Neural cell (in vitro differentiated cells): ENCODE measurements around the gene PSMG1. TPM values are rescaled to one million over a fixed set of nuclear protein-coding genes. Genes with fewer than 3 reads are reported as not detected.

Experiments used
- H2AFZ ChIP-seq: fragments of 200-600, 300-800 bp; sonication (generic), shearing (Covaris generic); 2 replicates; pipeline ENCODE4 v1.6.0; 2014; ENCODE audit warnings: low read depth, mild to moderate bottlenecking, antibody characterized with exemption, low read length, moderate library complexity
- H3F3A ChIP-seq: fragments of 200-600 bp; shearing (Covaris generic); 2 replicates; pipeline ENCODE4 v1.6.1; 2016; ENCODE audit warnings: mild to moderate bottlenecking, moderate library complexity, mixed read lengths, antibody characterized with exemption, low read length; ENCODE audit not compliant: insufficient read depth, poor library complexity, severe bottlenecking
- H3K27ac ChIP-seq: fragments of 200-600, 300-800 bp; sonication (generic), shearing (Covaris generic); 2 replicates; pipeline ENCODE4 v1.5.1; 2014; ENCODE audit warnings: mild to moderate bottlenecking, low read length, moderate library complexity
- H3K27me3 ChIP-seq: fragments of 300-800, 200-600 bp; sonication (generic), shearing (Covaris generic); 2 replicates; pipeline ENCODE4 v1.6.0; 2014; ENCODE audit warnings: mild to moderate bottlenecking, low read depth, low read length, moderate library complexity; ENCODE audit not compliant: insufficient read depth
- H3K36me3 ChIP-seq: fragments of 300-800, 200-600 bp; sonication (generic), shearing (Covaris generic); 2 replicates; pipeline ENCODE4 v1.5.1; 2014; ENCODE audit warnings: mild to moderate bottlenecking, antibody characterized with exemption, low read length, moderate library complexity; ENCODE audit not compliant: insufficient read depth
- H3K4me2 ChIP-seq: fragments of 300-800, 200-600 bp; sonication (generic), shearing (Covaris generic); 2 replicates; pipeline ENCODE4 v1.6.0; 2014; ENCODE audit warnings: mild to moderate bottlenecking, low read length
- H3K4me3 ChIP-seq: fragments of 300-800, 200-600 bp; sonication (generic), shearing (Covaris generic); 2 replicates; pipeline ENCODE4 v1.5.1; 2014; ENCODE audit warnings: mild to moderate bottlenecking, low read length, moderate library complexity
- H3K79me2 ChIP-seq: fragments of 200-600 bp; shearing (Covaris generic); replicated peaks from 2 replicates; pipeline ENCODE4 v1.6.0; 2014; ENCODE audit warnings: mild to moderate bottlenecking, low read length, moderate library complexity; ENCODE audit not compliant: insufficient read depth
- H3K9ac ChIP-seq: fragments of 300-800, 200-600 bp; sonication (generic), shearing (Covaris generic); 2 replicates; pipeline ENCODE4 v1.6.1; 2016; ENCODE audit warnings: mild to moderate bottlenecking, low read length, mixed read lengths
- H3K9me2 ChIP-seq: fragments of 200-600 bp; shearing (Covaris generic); 2 replicates; pipeline ENCODE4 v1.6.1; 2016; ENCODE audit warnings: mild to moderate bottlenecking, low read length, mixed read lengths; ENCODE audit not compliant: insufficient read depth
- H3K9me3 ChIP-seq: fragments of 200-600, 300-800 bp; sonication (generic), shearing (Covaris generic); 2 replicates; pipeline ENCODE4 v1.6.1; 2016; ENCODE audit warnings: mild to moderate bottlenecking, mixed run types, low read length, moderate library complexity, mixed read lengths
- H4K20me1 ChIP-seq: fragments of 200-600 bp; shearing (Covaris generic); 2 replicates; pipeline ENCODE4 v1.6.1; 2016; ENCODE audit warnings: mild to moderate bottlenecking, mixed run types; ENCODE audit not compliant: insufficient read depth
- EP300 ChIP-seq: fragments of 450-650 bp; conservative IDR thresholded peaks from 2 replicates; pipeline ENCODE4 v1.6.1; 2014; ENCODE audit warnings: antibody characterized with exemption, mild to moderate bottlenecking, moderate library complexity; ENCODE audit not compliant: poor library complexity, severe bottlenecking
- EZH2 ChIP-seq: fragments of 200-600, 300-800 bp; shearing (Covaris generic), sonication (generic); IDR thresholded peaks from 2 replicates; pipeline ENCODE4 v1.6.1; 2014; ENCODE audit warnings: antibody characterized with exemption, low read length, borderline replicate concordance, mild to moderate bottlenecking; ENCODE audit not compliant: insufficient read depth, poor library complexity, severe bottlenecking
- MXI1 ChIP-seq: fragments of 450-650 bp; conservative IDR thresholded peaks from 2 replicates; pipeline ENCODE4 v1.6.1; 2014; ENCODE audit warnings: antibody characterized with exemption, mild to moderate bottlenecking; ENCODE audit not compliant: poor library complexity, severe bottlenecking
- POLR2AphosphoS5 ChIP-seq: IDR thresholded peaks from 2 replicates; pipeline ENCODE4 v1.6.1; 2012
- RAD21 ChIP-seq: fragments of 450-650 bp; conservative IDR thresholded peaks from 2 replicates; pipeline ENCODE4 v1.6.1; 2014; ENCODE audit warnings: antibody characterized with exemption, mild to moderate bottlenecking, moderate library complexity
- SMC3 ChIP-seq: fragments of 450-650 bp; conservative IDR thresholded peaks from 2 replicates; pipeline ENCODE4 v1.6.1; 2014; ENCODE audit warnings: antibody characterized with exemption, mild to moderate bottlenecking, moderate library complexity; ENCODE audit not compliant: poor library complexity
- TAF1 ChIP-seq: IDR thresholded peaks from 2 replicates; pipeline ENCODE4 v1.6.1; 2012; ENCODE audit warnings: low read depth
- polyA plus RNA-seq: library from polyadenylated mRNA; depleted of rRNA; stranded (reverse); fragments of >200 nt; gene quantifications from 2 replicates; pipeline ENCODE4 v1.2.3, GENCODE V29; 2014
- TF ChIP-seq, protein P1 (sequence below): fragments of 450-650 bp; IDR thresholded peaks from 2 replicates; pipeline ENCODE4 v1.5.1; 2014; ENCODE audit warnings: antibody characterized with exemption, mild to moderate bottlenecking, moderate library complexity; ENCODE audit not compliant: poor library complexity, severe bottlenecking
- TF ChIP-seq, protein P2 (sequence below): IDR thresholded peaks from 2 replicates; pipeline ENCODE4 v1.6.1; 2012; ENCODE audit warnings: borderline replicate concordance

Gene PSMG1
- polyA plus RNA-seq, 1 donor from 2014 or later, result 45.2 TPM

GRCh38 chr21:39175154-39175553 lies 8.1 kb downstream of the PSMG1 start:
- Histone ChIP-seq H3K9me3 (no peaks in the 10 kb centered on the region), H3K4me2 (no peak overlapping the region), H3K27ac (no peak overlapping the region), H3K4me3 (no peak overlapping the region), H3K36me3 (no peaks in the 10 kb centered on the region), H3F3A (no peaks in the 10 kb centered on the region), H3K9ac (no peak overlapping the region), H3K9me2 (no peaks in the 10 kb centered on the region), H4K20me1 (no peaks in the 10 kb centered on the region), H3K27me3 (no peaks in the 10 kb centered on the region), H2AFZ (no peak overlapping the region), H3K79me2 (no peaks in the 10 kb centered on the region)
- no peak for TF ChIP-seq POLR2AphosphoS5
- TF ChIP-seq SMC3, result peak; percentile 37
- TF ChIP-seq, protein P1, sequence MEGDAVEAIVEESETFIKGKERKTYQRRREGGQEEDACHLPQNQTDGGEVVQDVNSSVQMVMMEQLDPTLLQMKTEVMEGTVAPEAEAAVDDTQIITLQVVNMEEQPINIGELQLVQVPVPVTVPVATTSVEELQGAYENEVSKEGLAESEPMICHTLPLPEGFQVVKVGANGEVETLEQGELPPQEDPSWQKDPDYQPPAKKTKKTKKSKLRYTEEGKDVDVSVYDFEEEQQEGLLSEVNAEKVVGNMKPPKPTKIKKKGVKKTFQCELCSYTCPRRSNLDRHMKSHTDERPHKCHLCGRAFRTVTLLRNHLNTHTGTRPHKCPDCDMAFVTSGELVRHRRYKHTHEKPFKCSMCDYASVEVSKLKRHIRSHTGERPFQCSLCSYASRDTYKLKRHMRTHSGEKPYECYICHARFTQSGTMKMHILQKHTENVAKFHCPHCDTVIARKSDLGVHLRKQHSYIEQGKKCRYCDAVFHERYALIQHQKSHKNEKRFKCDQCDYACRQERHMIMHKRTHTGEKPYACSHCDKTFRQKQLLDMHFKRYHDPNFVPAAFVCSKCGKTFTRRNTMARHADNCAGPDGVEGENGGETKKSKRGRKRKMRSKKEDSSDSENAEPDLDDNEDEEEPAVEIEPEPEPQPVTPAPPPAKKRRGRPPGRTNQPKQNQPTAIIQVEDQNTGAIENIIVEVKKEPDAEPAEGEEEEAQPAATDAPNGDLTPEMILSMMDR, result peak; percentile 55

DNA sequence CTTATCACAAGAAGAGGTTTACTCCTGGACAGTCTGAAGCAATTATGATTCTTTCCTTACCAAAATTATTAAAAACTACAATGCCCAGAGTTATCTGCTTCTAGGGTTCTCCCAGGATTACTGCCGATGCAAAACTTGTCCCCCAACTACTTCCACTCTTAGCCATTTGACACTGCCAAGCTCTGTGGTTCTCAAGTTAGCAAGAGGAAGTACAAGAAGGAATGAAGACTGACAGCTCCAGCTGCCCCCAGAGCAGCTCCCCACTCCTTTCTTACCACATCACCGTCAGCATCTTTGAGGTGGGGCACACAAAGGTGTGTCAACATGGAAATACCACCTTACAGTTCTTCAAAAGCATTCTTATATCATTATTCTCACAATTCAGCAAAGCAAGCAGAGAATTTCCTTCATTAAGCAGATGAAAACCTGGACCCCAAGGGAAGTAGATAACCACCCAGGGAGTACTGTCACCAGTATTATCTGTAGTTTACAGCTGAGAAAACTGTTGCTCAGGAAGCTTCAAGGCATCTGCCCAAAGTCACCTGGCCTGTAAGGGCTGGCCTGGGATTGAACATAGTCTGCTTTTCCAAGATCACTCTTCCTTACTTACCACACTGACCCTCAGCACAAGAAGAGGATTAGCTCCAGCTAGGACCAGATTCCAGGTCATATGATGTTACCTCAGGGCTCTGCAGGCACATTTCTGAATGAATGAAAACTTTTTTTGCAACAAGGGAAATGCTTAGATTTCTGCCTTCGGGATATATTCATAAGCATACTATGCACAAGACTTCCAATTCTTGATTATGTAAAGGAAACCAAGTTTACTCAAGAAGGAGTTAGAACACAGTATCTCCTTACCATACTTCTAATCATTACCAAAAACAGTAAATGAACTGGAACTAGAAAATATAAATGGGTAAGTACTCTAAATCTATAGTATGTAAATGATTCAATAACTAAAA lies 9.3 kb downstream of the PSMG1 start:
- TF ChIP-seq EP300 (no peak), TAF1 (no peak), EZH2 (no peak), POLR2AphosphoS5 (no peak), MXI1 (no peak), SMC3 (no peak), RAD21 (no peak)
- TF ChIP-seq, protein P1, result no peak
- TF ChIP-seq, protein P2, sequence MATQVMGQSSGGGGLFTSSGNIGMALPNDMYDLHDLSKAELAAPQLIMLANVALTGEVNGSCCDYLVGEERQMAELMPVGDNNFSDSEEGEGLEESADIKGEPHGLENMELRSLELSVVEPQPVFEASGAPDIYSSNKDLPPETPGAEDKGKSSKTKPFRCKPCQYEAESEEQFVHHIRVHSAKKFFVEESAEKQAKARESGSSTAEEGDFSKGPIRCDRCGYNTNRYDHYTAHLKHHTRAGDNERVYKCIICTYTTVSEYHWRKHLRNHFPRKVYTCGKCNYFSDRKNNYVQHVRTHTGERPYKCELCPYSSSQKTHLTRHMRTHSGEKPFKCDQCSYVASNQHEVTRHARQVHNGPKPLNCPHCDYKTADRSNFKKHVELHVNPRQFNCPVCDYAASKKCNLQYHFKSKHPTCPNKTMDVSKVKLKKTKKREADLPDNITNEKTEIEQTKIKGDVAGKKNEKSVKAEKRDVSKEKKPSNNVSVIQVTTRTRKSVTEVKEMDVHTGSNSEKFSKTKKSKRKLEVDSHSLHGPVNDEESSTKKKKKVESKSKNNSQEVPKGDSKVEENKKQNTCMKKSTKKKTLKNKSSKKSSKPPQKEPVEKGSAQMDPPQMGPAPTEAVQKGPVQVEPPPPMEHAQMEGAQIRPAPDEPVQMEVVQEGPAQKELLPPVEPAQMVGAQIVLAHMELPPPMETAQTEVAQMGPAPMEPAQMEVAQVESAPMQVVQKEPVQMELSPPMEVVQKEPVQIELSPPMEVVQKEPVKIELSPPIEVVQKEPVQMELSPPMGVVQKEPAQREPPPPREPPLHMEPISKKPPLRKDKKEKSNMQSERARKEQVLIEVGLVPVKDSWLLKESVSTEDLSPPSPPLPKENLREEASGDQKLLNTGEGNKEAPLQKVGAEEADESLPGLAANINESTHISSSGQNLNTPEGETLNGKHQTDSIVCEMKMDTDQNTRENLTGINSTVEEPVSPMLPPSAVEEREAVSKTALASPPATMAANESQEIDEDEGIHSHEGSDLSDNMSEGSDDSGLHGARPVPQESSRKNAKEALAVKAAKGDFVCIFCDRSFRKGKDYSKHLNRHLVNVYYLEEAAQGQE, result no peak
- H3K9ac ChIP-seq, result no peak overlapping the region
- no peak overlapping the region for H3K4me3 ChIP-seq
- H3F3A ChIP-seq, result no peaks in the 10 kb centered on the region
- no peak overlapping the region for H3K27ac ChIP-seq
- H4K20me1 ChIP-seq, result no peaks in the 10 kb centered on the region
- no peaks in the 10 kb centered on the region for H3K79me2 ChIP-seq
- H3K27me3 ChIP-seq, result no peaks in the 10 kb centered on the region
- no peak overlapping the region for H2AFZ ChIP-seq
- H3K36me3 ChIP-seq, result no peaks in the 10 kb centered on the region
- H3K9me2 ChIP-seq, result no peaks in the 10 kb centered on the region
- H3K4me2 ChIP-seq, result no peak overlapping the region
- no peaks in the 10 kb centered on the region for H3K9me3 ChIP-seq
